Activated CD4-positive, alpha-beta T cell treated with anti-CD3 and anti-CD28 coated beads, Interleukin-2, amount 50 U/mL, for 16 hours (primary cell): ENCODE measurements around the gene KIF5A.

Source experiments
- DNase-seq: peaks from one replicate; pipeline ENCODE4 v3.0.0-alpha.2; 2020

Gene KIF5A

DNA sequence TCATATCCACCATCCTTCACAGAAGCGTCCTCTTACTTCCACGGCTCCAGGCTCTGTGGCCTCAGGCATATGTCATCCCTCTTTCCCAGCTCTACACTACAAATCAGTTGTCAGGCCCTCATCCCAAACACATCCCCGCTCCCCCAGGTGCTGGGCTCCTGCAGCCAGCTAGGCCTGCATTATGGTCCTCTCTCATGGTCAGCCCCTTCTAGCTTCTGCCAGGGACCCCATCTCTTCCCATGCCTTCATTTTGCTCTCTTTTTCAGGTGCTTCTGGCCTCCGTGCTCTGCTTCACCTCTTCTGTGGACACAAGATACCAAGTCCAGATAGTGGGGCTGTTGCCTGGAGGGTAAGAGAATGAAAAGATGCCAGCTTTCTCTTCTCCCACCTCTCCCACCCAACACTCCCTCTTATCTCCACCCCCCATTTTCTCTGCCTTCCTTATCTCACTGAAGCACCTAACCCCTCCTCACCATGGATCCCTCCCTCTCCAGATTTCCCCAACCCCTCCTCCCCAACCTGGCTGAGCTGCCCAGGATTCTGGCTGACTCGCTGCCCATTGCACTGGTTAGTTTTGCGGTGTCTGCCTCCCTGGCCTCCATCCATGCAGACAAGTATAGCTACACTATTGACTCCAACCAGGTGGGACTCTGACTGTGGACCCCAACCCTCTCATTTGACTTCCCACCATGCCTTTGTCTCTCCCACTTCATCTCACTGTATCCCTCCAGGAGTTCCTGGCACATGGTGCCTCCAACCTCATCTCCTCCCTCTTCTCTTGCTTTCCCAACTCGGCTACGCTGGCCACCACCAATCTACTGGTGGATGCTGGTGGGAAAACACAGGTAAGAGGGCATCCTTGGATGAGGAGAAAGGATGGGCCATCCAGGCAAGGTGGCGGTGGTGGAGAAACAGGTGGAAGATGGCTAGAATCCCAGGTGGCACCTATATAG lies 72.7 kb downstream of the KIF5A start:
- DNase-seq = no peak

DNA sequence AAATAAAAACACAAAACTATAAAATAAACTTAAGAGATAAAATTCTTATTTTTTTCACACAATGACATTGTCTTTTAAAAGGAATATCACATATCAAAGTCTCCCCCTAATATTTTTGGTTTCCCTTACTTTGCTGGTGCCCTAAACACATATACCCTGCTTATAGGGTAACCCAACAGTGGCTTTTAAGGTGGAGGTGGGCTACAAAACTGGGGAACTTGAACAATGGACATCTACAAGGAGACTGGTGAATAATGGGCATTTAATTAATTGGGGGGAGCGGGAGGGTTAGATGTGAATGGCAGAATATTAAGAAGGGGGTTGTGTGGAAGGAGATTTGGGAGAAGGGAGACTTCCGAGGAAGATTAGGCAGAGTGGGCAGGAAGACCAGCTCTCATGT lies 73.5 kb downstream of the KIF5A start:
- no peak for DNase-seq

DNA sequence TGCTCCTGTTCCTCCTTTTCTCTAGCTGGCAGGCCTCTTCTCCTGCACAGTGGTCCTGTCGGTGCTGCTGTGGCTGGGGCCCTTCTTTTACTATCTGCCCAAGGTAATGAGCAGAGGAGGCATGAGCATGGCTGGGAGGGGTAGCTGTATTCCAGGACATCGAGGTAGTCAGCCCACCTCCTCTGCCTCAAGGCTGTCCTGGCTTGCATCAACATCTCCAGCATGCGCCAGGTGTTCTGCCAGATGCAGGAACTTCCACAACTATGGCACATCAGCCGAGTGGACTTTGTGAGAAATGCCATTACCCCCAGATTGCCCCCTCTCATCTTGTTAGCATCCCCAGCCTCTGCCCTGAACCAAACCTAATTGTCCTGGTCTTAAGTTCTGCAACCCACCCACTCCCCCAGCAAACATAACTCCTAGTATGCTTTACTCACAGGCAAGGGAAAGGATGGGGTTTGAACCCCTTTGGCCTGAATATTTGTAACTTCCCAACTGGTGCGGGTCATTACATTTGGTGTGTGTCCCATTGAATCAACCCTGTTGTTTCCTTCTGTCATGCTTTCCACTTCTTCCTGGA lies 74.1 kb downstream of the KIF5A start:
- no peak for DNase-seq

DNA sequence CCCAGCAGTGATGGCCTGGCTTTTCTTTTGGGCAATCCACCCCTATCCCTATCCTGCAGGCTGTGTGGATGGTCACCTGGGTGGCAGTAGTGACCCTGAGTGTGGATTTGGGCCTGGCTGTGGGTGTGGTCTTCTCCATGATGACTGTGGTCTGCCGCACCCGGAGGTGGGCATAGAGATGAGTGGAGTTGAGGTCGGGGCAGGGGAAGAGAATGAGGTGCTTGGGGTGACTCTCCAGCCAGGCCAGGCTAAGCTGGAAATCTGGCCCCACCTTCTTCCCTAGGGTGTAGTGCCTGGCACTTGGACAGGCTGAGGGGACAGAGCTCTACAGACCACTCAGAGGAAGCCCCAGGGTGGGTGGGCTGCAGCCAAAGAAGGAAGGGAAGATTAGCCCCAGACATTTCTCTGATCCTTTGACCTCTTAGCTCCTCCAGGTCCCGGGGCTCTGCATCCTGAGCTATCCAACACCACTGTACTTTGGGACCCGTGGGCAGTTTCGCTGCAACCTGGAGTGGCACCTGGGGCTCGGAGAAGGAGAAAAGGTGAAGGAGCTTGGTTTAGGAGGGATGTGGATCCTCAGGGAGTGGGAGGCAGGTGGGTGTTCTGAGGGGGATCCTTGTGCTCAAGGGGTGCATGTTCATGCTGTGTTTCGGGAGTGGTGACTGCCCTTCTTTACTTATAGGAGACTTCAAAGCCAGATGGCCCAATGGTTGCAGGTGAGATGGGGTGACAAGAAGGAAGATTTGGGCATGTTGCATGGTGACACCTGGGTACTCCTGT lies 74.8 kb downstream of the KIF5A start:
- no peak for DNase-seq

DNA sequence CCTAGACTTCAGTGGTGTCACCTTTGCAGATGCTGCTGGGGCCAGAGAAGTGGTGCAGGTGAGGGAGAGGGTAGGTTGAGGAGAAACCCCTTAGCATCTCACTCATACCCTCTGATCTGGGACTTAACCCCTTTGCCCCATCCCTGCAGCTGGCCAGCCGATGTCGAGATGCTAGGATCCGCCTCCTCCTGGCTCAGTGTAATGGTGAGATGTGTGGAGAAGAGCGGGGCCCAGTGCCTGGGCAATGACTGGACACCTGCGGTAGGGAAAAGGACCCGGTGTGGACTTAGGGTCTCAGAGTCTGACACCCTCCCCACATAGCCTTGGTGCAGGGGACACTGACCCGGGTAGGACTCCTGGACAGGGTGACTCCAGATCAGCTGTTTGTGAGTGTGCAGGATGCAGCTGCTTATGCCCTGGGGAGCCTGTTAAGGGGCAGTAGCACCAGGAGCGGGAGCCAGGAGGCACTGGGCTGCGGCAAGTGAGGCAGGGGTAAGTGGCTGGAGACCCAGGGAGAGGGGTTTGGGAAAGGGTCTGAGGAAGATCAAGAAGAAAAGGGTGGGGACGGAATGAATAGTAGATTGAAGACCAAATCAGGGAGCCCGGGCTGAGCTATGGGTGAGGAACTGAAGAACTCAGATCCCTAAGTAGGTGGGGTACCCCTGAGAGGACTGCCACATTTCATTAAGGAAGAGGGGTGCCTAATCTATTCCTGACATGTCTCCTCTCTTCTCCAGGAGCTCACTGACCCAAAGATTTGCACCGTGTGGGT lies 75.6 kb downstream of the KIF5A start:
- DNase-seq = no peak

DNA sequence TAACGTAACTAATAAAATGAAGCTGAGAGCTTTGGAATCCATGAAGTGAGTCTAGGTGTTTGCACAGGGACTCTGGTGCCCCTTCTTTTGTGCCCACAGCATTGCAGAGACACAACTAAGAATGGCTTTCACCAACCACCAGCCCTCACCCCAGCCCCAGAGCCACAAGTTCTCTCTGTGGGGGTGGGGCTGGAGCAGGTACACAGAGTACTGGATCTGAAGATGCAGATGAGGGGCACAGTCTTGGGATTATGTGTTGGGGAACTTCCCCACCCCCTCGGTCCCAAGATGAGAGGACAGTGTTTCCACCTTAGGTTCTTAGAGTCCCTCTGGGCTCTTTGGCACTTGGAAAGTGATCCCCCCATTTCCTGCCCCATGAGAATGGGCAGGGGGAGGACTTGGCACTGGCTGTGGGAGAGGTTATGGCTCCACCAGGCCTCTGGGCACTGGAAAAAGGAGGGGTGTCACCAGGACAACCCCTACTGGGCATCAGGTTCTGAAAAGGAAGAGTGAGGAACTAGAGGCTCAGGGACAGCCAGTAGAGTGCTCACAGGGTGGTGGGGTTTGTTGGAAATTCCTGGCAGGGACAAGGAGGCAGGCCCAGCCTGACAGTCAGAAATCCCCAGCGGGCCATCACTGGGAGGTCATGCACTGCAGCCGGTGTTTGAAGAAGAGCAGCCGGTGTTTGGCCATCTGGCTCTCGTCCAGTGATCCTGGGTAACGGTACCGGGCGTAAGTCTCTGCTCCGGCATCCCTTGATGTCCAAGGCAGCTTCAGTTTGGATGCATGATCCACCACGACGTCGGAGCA lies 76.5 kb downstream of the KIF5A start:
- DNase-seq = no peak

DNA sequence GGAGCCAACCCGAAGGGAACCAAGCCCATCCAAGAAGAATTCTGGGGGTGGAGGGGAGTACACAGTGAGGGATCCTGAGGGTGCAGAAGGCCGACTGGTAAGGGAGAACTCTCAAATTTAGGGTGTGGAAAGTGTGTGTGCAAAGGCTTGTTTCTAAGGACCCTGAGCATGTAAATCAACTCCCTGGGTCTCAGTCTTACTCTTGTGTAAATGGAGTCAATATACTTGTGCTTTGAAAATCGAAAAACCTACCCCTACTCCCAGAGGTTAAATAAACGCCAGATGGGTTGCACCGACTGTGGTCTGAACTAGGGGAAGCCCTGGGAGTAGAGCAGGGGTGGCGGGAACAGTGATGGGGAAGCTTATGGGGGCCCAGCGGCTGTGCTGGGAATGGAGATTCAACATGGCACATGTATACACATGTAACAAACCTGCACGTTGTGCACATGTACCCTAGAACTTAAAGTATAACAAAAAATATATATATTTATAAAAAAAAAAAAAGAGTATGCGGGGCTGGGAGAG lies 77.1 kb downstream of the KIF5A start:
- DNase-seq = no peak

DNA sequence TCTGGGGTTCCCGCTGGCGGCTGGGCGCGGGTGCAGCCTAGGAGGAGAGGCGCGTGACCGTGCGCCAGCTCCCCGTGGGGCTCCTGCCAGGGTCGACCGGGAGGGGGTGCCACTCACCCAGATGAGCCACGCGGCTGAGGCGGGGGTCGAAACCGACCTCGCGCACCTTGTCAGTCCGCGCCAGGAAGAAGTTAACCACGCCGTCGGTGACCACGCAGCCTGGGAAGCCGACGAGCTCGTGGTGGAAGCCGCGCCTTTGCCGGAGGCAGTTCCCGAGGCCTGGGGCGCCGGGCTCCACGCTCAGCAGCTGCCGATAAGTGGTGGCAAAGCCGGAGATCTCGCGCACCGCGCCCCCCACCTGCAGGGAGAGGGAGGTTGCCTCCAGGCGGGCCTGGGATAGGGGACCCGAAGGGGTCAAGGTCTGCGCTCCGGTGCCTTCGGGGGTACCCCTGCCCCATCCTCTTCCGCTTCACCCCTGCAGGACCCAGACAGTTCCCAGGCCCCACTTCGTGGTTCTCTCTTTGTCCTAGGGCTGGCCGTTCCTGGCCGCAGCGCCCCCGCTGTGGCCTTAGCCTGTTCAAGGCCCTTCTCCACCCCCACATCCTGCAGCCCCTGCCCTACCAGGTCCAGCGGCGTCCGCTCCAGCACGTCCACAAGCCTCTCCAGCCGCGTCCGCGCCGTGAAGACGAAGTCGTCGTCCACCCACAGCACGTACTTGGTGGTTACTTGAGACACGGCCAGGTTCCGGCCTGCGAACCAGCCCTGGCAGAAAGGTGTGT lies 77.8 kb downstream of the KIF5A start:
- peak; percentile 26 for DNase-seq

DNA sequence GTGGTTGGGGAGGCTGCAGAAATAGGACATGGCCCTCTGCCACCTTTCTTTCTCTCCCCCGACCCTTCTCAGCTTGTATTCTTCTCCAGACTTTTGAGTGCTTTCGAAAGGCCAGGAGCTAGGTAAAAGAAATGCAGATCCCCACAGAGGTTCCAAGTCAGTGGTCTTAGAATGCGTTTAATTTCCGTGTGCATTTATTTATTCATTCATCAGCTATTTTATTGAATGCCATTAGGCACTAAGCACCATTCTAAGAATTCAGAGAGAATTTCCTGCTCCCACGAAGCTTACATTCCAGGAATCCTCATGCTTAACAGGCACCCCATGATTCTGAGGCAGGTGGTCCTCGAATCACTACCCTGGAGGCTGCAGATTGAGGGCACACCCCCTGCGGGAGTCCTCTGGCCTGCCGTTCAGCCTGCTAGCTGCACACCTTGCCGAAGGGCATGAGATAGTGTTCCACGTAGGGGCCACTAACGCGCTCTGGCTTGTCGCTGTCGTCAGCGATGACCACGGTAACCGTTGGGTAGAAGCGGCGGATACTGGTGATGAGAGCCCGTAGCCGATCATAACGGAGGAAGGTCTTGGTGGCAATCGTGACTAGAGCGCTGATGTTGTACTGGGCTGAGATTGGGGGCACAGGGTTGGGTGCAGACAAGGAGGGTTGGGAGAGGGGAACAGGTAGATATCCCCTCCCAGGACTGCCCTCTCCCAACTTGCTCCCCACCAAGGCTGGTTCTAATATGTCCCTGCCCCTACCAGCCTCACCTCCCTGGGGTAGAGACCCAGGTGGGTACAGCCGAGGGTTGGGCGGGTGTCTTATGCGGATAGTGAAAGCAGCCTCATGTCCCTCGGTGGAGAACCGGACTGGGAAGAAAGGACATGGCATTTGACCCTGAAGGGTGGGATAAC lies 78.7 kb downstream of the KIF5A start:
- DNase-seq = no peak

DNA sequence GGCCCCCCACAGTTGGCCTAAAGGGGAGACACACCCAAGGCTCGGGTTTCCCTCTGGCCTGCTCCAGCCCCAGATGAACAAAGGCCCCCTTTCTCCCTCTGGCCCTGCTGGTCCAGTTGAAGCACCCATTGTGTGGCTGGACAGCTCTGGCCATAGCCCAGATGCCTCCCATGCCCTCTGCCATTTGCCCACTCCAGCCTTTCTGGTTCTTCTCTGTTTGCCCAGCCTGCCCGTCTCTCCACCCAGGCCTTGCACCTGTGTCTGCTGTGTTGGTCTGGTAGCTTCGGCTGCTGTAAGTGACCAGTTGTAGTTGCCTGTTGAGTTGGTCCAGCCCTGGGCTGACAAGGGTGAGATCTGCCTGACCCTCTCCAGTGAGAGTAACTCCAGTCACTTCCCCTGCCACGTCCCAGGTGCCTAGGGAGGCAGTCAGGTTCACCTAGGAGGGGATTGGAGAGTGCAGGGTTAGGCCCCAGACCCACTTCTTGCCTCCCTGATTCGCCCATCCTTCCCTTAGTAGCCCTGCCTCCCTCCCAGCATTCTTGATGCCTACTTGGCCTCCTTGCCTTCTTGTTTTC lies 80.1 kb downstream of the KIF5A start:
- no peak for DNase-seq

DNA sequence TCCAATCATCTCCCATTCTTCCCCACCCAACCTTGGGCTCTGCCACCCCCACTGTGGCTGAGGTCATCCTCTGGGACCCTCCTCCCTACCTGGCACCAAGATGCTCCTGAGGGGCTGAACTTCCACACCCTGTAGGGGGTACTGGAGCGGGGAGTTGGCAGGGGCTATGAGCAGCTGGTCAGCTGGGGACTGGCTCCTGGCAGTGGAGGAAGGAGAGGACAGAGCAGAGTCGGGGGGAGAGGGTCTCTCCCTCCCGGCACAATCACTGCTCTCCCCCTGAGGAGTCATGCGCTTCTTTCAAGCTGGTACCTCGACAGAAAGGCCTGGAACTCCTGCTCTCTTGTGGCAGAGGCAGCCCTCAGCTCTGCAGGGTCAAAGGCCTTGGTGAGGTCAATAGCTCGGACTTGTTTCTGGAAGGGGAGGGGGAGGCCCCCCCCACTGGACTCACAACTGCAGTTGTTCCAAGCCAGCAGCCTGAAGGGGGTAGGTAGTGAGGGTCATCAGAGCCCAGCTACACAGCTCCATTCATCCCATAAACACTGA lies 81.1 kb downstream of the KIF5A start:
- DNase-seq = no peak

DNA sequence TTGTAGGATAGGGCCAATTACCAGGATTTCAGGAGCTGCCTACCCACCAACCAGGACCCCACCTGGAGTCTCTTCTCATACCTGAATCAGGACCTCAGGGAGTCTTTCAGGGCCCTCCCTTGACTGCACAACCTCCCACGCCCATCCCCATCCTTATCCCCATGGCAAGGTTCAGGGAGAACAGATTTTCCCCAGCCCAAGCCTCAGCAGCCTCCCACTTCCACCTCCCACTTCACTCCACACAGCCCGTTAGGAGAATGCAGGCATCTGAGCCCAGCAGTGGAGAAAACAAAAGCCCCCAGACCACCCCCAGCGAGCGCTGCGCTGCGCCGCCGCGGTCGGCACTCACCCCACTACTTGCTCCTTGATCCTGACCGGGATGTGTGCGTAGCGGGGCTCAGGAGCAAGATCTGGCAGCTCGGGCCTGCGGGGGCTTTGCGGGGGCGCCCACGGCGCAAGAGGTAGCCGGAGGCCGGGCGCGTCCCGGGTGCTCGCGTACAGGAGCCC lies 81.8 kb downstream of the KIF5A start:
- no peak for DNase-seq

DNA sequence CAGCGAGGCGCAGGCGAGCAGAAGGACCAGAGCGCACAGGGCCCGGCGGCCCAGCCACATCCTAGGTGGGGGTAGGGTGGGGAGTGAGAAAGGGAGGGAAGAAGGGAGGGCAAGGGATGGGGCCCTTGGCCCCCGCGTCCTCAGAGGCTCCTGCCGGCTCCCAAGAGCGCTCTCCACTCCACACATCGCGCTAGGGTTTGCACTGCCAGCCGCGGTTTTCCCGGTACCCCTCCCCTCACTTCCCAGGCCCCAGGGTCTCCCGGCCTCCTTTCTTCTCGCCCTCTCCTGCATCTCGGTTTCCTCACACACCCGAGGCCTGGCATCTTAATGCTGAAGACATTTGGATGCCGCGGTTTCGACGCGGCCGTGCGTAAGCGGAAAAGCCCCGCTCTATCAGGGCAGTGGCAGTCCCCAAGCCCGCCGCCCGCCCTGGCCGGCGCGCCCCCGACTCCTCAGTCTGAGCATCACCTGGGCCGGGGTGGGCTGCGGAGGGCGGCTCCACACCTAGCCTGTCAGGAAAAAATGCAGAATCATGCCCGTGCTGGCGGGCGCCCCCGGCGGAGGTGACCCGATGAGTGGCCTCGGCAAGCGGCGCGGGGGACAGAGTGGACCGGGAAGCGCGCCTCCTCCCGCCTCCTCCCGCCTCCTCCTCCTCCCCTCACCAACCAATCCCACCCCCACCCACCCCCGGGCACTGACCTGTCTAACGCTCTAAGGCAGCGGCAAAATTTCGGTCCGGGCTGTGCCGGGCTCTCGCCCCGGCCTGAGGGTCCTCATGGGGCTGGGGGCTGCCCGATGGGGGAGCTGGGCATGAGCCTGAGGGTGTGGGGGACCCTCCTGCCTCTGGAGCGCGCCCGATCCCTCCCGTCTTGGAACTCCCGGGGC lies 82.5 kb downstream of the KIF5A start:
- DNase-seq = peak; percentile 16

DNA sequence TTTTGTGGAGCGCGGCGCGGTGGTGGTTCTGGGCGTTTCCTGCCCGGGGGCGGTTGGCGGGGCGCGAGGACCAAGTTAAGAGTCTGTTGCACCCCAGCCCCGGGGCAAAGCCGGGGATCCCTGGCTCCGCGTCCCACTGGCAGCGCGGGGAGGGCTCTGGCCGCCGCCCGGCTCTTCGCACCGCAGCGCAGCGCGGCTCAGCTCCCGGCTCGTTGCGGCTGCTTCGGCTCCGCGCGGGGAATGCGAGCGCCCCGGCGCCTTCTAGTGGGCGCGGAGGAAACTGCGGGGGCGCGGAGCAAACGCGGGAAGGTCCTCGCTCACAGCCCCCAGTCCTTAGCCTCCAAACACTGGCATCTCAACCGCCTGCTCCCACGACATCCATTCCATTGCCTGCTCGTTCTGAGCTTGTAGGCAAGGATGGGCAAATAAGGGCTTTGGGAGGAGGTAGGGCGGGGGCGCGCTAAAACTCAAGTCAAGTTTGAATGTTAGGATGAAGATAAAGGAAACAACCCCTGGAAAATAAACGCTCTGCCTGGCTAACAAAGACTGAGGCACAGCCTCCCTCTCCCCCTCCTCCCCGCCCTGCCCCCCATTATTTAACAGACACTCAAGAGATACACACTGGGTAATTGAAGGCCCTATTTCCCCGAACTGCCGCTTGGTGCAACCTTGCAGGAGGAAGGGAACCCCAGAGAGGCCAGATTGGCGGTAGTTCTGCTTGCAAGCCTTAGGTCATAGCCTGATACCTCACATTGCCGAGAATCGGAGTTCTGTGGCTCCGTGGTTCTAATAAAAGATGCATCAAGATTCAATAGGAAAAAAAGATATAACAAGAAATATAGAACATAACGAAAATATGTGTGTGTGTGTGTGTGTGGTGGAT lies 83.4 kb downstream of the KIF5A start, which contains the start of gene B4GALNT1:
Gene B4GALNT1 (minus strand): TSS at position 244 of the 883 bp plus-strand sequence. CDS start 1,069 bp downstream, outside the sequence.
- peak; percentile 64 for DNase-seq
